ENCODE results near the gene TMEM185B. TPM values are rescaled to one million over a fixed set of nuclear protein-coding genes. Genes with fewer than 3 reads are reported as not detected.
"Not testable (repeated sequence)": the region's sequence is repeated elsewhere in the genome, so short reads cannot be mapped to it uniquely, and the experiment has no call there.

TMEM185B gene
- total and polyA plus RNA-seq, 3 experiments from 2014 or later: 22.9 to 33.5 (median 32.3) TPM

GRCh38 chr2:120235681-120236080 lies 12.5 kb upstream of the TMEM185B start:
- Histone ChIP-seq H3K9me3 (ENCODE audit: low read length) (no peaks in the 10 kb centered on the region), H3K4me1 (ENCODE audit: insufficient read depth, low read length) (peaks cover 21% of the 10 kb centered on the region), H3K27me3 (ENCODE audit: insufficient read depth, low read length, poor library complexity, severe bottlenecking) (no peaks in the 10 kb centered on the region), H3K27ac (ENCODE audit: low read depth, low read length) (no peak overlapping the region), H3K4me3 (ENCODE audit: low read length) (no peak overlapping the region), H3K36me3 (ENCODE audit: insufficient read depth, low read length) (no peaks in the 10 kb centered on the region)
- peaks cover 1 to 5% of the 10 kb centered on the region in 2 donors for H3K27me3 Mint-ChIP-seq
- peak overlapping the region in 1 of 8 donors; percentile 24 for H3K27ac Mint-ChIP-seq
- no peak for DNase-seq
- no peaks in the 10 kb centered on the region for H3K9me3 Mint-ChIP-seq
- H3K36me3 Mint-ChIP-seq: peaks cover 0 to 8% (median 0%) of the 10 kb centered on the region in 3 donors
- H3K4me3 Mint-ChIP-seq: peak overlapping the region in 1 of 7 donors; percentile 37
- CTCF ChIA-PET: interaction anchor here (1.2 kb wide), 1 partner anchor 61 kb away, joined by 3 read pairs; no protein-coding TSS in a partner anchor
- POLR2A ChIA-PET: no interaction called here
- H3K4me1 Mint-ChIP-seq: peaks cover 25 to 32% (median 28%) of the 10 kb centered on the region in 3 donors

DNA sequence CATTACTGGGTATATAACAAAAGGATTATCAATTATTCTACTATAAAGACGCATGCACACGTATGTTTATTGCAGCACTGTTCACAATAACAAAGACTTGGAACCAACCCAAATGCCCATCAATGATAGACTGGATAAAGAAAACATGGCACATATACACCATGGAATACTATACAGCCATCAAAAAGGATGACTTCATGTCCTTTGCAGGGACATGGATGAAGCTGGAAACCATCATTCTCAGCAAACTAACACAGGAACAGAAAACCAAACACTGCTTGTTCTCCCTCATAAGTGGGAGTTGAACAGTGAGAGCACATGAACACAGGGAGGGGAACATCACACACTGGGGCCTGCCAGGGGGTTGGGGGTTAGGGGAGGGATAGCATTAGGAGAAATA lies 12.0 kb upstream of the TMEM185B start:
- Mint-ChIP-seq H3K4me1 (peaks cover 28 to 38% (median 33%) of the 10 kb centered on the region in 3 donors), H3K27ac (peak overlapping the region in 1 of 8 donors; percentile 62), H3K4me3 (peak overlapping the region in 1 of 7 donors; percentile 37)
- H3K27me3 Mint-ChIP-seq; H3K9me3 ChIP-seq (ENCODE audit: low read length); H3K27me3 ChIP-seq (ENCODE audit: insufficient read depth, low read length, poor library complexity, severe bottlenecking); DNase-seq; POLR2A ChIA-PET; H3K9me3 Mint-ChIP-seq; H3K4me3 ChIP-seq (ENCODE audit: low read length); H3K36me3 ChIP-seq (ENCODE audit: insufficient read depth, low read length); H3K27ac ChIP-seq (ENCODE audit: low read depth, low read length); H3K36me3 Mint-ChIP-seq: not testable (repeated sequence)
- CTCF ChIA-PET: interaction anchor here (1.2 kb wide), 1 partner anchor 60 kb away, joined by 3 read pairs; no protein-coding TSS in a partner anchor
- H3K4me1 ChIP-seq (ENCODE audit: insufficient read depth, low read length): peaks cover 26% of the 10 kb centered on the region

DNA sequence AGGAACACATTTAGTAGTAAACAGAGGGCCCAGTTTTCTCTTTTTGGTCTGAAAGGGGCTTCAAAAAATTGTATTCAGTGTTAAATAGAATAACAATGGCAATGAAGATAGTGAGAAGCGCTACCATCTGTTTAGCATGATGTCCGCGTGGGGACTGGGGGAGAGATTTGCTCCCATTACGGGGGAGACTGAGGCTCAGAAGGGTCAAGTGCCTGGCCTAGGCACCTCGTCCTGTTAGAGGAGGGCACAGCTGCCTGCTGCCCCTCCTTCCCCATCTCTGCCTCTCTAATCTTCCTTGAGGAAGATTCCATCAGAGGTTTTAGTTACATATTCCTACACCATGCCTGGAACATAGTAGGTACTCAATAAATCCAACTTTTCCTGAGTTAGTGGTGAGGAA lies 10.1 kb upstream of the TMEM185B start:
- Mint-ChIP-seq H3K4me1 (peaks cover 40 to 54% (median 50%) of the 10 kb centered on the region in 3 donors), H3K27ac (peak overlapping the region; percentile 91 to 99 (median 96)), H3K9me3 (no peaks in the 10 kb centered on the region), H3K36me3 (peaks cover 0 to 13% (median 0%) of the 10 kb centered on the region in 3 donors), H3K27me3 (peaks cover 1 to 5% of the 10 kb centered on the region in 2 donors), H3K4me3 (peak overlapping the region; percentile 91 to 99 (median 95))
- Histone ChIP-seq H3K9me3 (ENCODE audit: low read length) (no peaks in the 10 kb centered on the region), H3K4me3 (ENCODE audit: low read length) (no peak overlapping the region), H3K36me3 (ENCODE audit: insufficient read depth, low read length) (no peaks in the 10 kb centered on the region), H3K27me3 (ENCODE audit: insufficient read depth, low read length, poor library complexity, severe bottlenecking) (no peaks in the 10 kb centered on the region), H3K27ac (ENCODE audit: low read depth, low read length) (peak overlapping the region; percentile 58), H3K4me1 (ENCODE audit: insufficient read depth, low read length) (peaks cover 32% of the 10 kb centered on the region)
- CTCF ChIA-PET: interaction anchor here (1.0 to 2.4 kb wide), 5 partner anchors 10 to 80 kb away, joined by 3 to 9 read pairs (median 7); partner anchors contain the start of genes RALB and TMEM185B
- POLR2A ChIA-PET: interaction anchor here (1.2 to 3.2 kb wide), 4 partner anchors 11 to 474 kb away, joined by 8 to 23 read pairs (median 13); partner anchors contain the start of genes PTPN4, RALB and TMEM185B
- DNase-seq: no peak

GRCh38 chr2:120231974-120232635 lies 8.9 kb upstream of the TMEM185B start:
- Mint-ChIP-seq H3K9me3 (no peaks in the 10 kb centered on the region), H3K27ac (peak overlapping the region; percentile 91 to 99 (median 96)), H3K4me3 (peak overlapping the region; percentile 91 to 99 (median 95)), H3K4me1 (peaks cover 42 to 58% (median 57%) of the 10 kb centered on the region in 3 donors), H3K36me3 (peaks cover 0 to 13% (median 0%) of the 10 kb centered on the region in 3 donors), H3K27me3 (peaks cover 0 to 1% of the 10 kb centered on the region in 2 donors)
- Histone ChIP-seq H3K4me3 (ENCODE audit: low read length) (peak overlapping the region; percentile 67), H3K27me3 (ENCODE audit: insufficient read depth, low read length, poor library complexity, severe bottlenecking) (no peaks in the 10 kb centered on the region), H3K27ac (ENCODE audit: low read depth, low read length) (peak overlapping the region; percentile 58), H3K36me3 (ENCODE audit: insufficient read depth, low read length) (no peaks in the 10 kb centered on the region), H3K4me1 (ENCODE audit: insufficient read depth, low read length) (peaks cover 39% of the 10 kb centered on the region), H3K9me3 (ENCODE audit: low read length) (no peaks in the 10 kb centered on the region)
- POLR2A ChIA-PET: interaction anchor here (0.8 to 3.2 kb wide), 8 partner anchors 9 to 553 kb away, joined by 3 to 23 read pairs (median 8); partner anchors contain the start of genes EPB41L5, PTPN4, RALB and TMEM177
- CTCF ChIA-PET: interaction anchor here (0.8 to 2.5 kb wide), 9 partner anchors 9 to 124 kb away, joined by 3 to 9 read pairs (median 6); partner anchors contain the start of genes RALB and TMEM185B
- DNase-seq: peak; percentile 35 to 77 (median 74)

GRCh38 chr2:120231564-120231973 lies 8.4 kb upstream of the TMEM185B start:
- Mint-ChIP-seq H3K36me3 (peaks cover 0 to 13% (median 0%) of the 10 kb centered on the region in 3 donors), H3K27ac (peak overlapping the region; percentile 91 to 99 (median 96)), H3K4me3 (peak overlapping the region; percentile 91 to 99 (median 95)), H3K9me3 (no peaks in the 10 kb centered on the region), H3K4me1 (peaks cover 42 to 59% (median 58%) of the 10 kb centered on the region in 3 donors), H3K27me3 (no peaks in the 10 kb centered on the region)
- ChIA-PET CTCF (interaction anchor here (0.8 to 2.5 kb wide), 7 partner anchors 8 to 123 kb away, joined by 3 to 9 read pairs (median 7); partner anchors contain the start of genes RALB and TMEM185B), POLR2A (interaction anchor here (0.8 to 3.2 kb wide), 6 partner anchors 9 to 539 kb away, joined by 3 to 23 read pairs (median 10); partner anchors contain the start of genes EPB41L5, RALB and TMEM185B)
- H3K27me3 ChIP-seq (ENCODE audit: insufficient read depth, low read length, poor library complexity, severe bottlenecking): no peaks in the 10 kb centered on the region
- no peaks in the 10 kb centered on the region for H3K9me3 ChIP-seq (ENCODE audit: low read length)
- peak overlapping the region; percentile 58 for H3K27ac ChIP-seq (ENCODE audit: low read depth, low read length)
- H3K36me3 ChIP-seq (ENCODE audit: insufficient read depth, low read length): no peaks in the 10 kb centered on the region
- peak in 1 of 5 donors; percentile 7 for DNase-seq
- H3K4me3 ChIP-seq (ENCODE audit: low read length): peak overlapping the region; percentile 67
- H3K4me1 ChIP-seq (ENCODE audit: insufficient read depth, low read length): peaks cover 39% of the 10 kb centered on the region

DNA sequence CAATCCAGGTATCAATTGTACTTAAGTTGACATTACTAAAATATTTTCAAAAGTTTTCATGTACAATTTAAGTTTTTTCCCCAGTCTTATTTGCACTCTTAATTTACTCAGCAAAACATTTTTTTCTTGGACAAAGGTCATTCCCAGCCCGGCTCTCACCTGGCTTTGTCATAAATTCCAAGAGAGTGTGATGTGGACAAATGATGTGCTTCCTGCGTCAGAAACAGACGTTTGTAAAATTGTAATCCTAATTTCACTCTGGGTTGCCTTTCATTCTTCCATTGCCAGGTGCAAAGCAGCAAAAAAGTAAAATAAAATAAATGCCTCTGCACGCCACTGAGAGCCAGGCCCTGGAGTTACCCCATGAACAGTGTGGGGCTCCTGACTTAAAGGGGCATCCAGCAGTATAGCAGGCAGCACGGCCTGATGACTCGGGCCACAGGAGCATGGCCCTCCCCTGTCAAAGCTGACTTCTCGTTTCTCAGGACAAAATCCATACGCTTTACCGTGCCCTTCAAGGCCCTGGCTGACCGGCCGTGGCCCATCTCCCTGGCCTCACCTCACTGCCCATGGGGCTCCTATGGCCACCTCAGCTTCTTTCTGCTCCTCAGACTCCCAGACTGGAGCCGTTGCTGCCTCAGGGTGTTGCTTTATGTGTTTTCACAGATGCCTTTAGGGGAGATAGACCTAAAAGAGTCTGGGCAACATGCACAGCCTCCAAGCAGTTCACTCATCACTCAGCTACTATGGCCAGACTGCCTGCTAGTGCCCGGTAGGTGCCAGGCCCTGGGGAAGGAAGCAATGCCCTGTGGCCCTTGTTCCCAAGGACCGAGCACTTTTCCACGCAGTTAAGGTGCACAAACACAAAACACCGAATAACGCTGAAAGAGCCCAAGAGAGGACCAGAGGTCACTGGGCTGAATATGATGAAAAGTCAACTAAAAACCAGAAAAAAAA lies 7.6 kb upstream of the TMEM185B start:
- H3K4me3 Mint-ChIP-seq: peak overlapping the region; percentile 91 to 99 (median 95)
- ChIA-PET POLR2A (interaction anchor here (0.9 to 3.2 kb wide), 4 partner anchors 8 to 539 kb away, joined by 3 to 23 read pairs (median 14); partner anchors contain the start of genes RALB and TMEM185B), CTCF (interaction anchor here (0.8 to 2.5 kb wide), 5 partner anchors 8 to 123 kb away, joined by 3 to 8 read pairs (median 6); partner anchors contain the start of gene TMEM185B)
- DNase-seq: peak in 1 of 5 donors; percentile 40
- no peaks in the 10 kb centered on the region for H3K9me3 ChIP-seq (ENCODE audit: low read length)
- peaks cover 39% of the 10 kb centered on the region for H3K4me1 ChIP-seq (ENCODE audit: insufficient read depth, low read length)
- no peaks in the 10 kb centered on the region for H3K27me3 Mint-ChIP-seq
- no peaks in the 10 kb centered on the region for H3K9me3 Mint-ChIP-seq
- H3K4me1 Mint-ChIP-seq: peaks cover 42 to 65% (median 64%) of the 10 kb centered on the region in 3 donors
- no peaks in the 10 kb centered on the region for H3K27me3 ChIP-seq (ENCODE audit: insufficient read depth, low read length, poor library complexity, severe bottlenecking)
- peak overlapping the region; percentile 91 to 99 (median 96) for H3K27ac Mint-ChIP-seq
- no peak overlapping the region for H3K27ac ChIP-seq (ENCODE audit: low read depth, low read length)
- H3K4me3 ChIP-seq (ENCODE audit: low read length): peak overlapping the region; percentile 67
- H3K36me3 Mint-ChIP-seq: peaks cover 0 to 13% (median 0%) of the 10 kb centered on the region in 3 donors
- H3K36me3 ChIP-seq (ENCODE audit: insufficient read depth, low read length): no peaks in the 10 kb centered on the region

DNA sequence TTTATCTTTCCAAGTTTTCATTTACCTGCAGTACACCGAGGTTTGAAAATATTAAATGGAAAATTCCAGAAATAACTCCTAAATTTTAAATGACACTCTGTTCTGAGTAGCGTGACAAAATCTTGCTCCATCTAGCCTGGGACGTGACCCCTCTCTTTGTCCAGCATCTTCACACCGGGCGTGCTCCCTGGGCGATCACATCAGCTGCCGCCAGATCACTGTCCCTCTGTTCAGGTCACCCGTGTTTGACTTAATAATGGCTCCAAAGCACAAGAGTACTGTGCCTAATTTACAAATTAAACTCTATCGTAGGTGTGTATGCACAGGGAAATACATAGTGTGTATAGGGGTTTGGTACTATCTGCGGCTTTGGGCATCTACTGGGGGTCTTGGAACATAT lies 6.1 kb upstream of the TMEM185B start:
- H3K36me3 Mint-ChIP-seq: peaks cover 0 to 13% (median 0%) of the 10 kb centered on the region in 3 donors
- POLR2A ChIA-PET: no interaction called here

More for the DNA sequence above, 6.1 kb upstream of the TMEM185B start:
- CTCF ChIA-PET: interaction anchor here (2.5 kb wide), 1 partner anchor 52 kb away, joined by 8 read pairs; no protein-coding TSS in a partner anchor
- Mint-ChIP-seq H3K9me3 (no peaks in the 10 kb centered on the region), H3K27ac (peak overlapping the region in 4 of 8 donors; percentile 7 to 25 (median 19)), H3K27me3 (no peaks in the 10 kb centered on the region), H3K4me3 (peak overlapping the region in 2 of 7 donors; percentile 6 to 68), H3K4me1 (peaks cover 46 to 72% (median 69%) of the 10 kb centered on the region in 3 donors)
- no peak overlapping the region for H3K27ac ChIP-seq (ENCODE audit: low read depth, low read length)
- DNase-seq: peak in 1 of 5 donors; percentile 13
- no peaks in the 10 kb centered on the region for H3K9me3 ChIP-seq (ENCODE audit: low read length)
- H3K4me1 ChIP-seq (ENCODE audit: insufficient read depth, low read length): peaks cover 42% of the 10 kb centered on the region
- no peak overlapping the region for H3K4me3 ChIP-seq (ENCODE audit: low read length)
- H3K36me3 ChIP-seq (ENCODE audit: insufficient read depth, low read length): no peaks in the 10 kb centered on the region
- H3K27me3 ChIP-seq (ENCODE audit: insufficient read depth, low read length, poor library complexity, severe bottlenecking): no peaks in the 10 kb centered on the region

All from CD8-positive, alpha-beta memory T cell (primary cell).